ENCODE results near the gene RELN. TPM values are rescaled to one million over a fixed set of nuclear protein-coding genes. Genes with fewer than 3 reads are reported as not detected.
A peak's percentile ranks its signal among the peaks of the same experiment; 100 is the strongest.

The RELN gene
- total and polyA plus RNA-seq, 10 of the 15 experiments (the other 5 are each of a cell fraction or from before 2014, with no cell fraction given), result 0.11 to 0.21 TPM; not detected in 8

GRCh38 chr7:103613655-103614642 lies 375.5 kb downstream of the RELN start:
- DNase-seq (ENCODE audit: low read depth, low spot score), result no peak
- POLR2A ChIA-PET, result no interaction called here
- Histone ChIP-seq H2AFZ (ENCODE audit: control insufficient read depth, low read depth, low read length) (no peak overlapping the region), H3K27ac (ENCODE audit: control insufficient read depth, insufficient read depth) (no peak overlapping the region), H4K20me1 (ENCODE audit: control insufficient read depth, insufficient read depth) (no peaks in the 10 kb centered on the region), H3K27me3 (replicated peaks in 1 of 2; ENCODE audit: control insufficient read depth in 2 of 2, insufficient read depth in 2 of 2, low read length in 1 of 2) (no peaks in the 10 kb centered on the region; a peak in 1 of 4 replicates), H3K79me2 (ENCODE audit: control insufficient read depth, insufficient read depth, low read length) (no peaks in the 10 kb centered on the region), H3K4me2 (ENCODE audit: control insufficient read depth, insufficient read depth) (no peak overlapping the region), H3K9me3 (replicated peaks; ENCODE audit: control insufficient read depth, insufficient read depth, low read length) (no peaks in the 10 kb centered on the region), H3K4me3 (no peak overlapping the region), H3K4me1 (ENCODE audit: control insufficient read depth, insufficient read depth, low read length) (no peaks in the 10 kb centered on the region), H3K36me3 (ENCODE audit: control insufficient read depth in 2 of 2, insufficient read depth in 2 of 2, low read length in 1 of 2) (no peaks in the 10 kb centered on the region), H3K9ac (ENCODE audit: control insufficient read depth, insufficient read depth, low read length) (no peak overlapping the region)
- FAIRE-seq, result no peak
- intact Hi-C loops (cut with micrococcal nuclease; ENCODE audit: unreplicated experiment), result no loop called here
- BruUV-seq (replicated peaks), result no TSS peak
- WGBS (ENCODE audit: insufficient coverage, insufficient replicate concordance, low lambda C conversion rate, missing lambda C conversion rate), result 0% methylated on average over 3 of the region's 3 CpGs
- SMC1A ChIA-PET (ENCODE audit: uncharacterized antibody, unreplicated experiment), result interaction anchor here (0.6 kb wide), 1 partner anchor 20 kb away, joined by 3 read pairs; no protein-coding TSS in a partner anchor
- CTCF ChIA-PET, result interaction anchor here (1.6 kb wide), 1 partner anchor 40 kb away, joined by 5 read pairs; no protein-coding TSS in a partner anchor
- TF ChIP-seq CTCF (IDR thresholded peaks at IDR 0.05 in 2 of 3, conservative IDR thresholded peaks at IDR 0.05 in 1 of 3; ENCODE audit: control insufficient read depth in 2 of 3, extremely low read depth in 1 of 3, insufficient read depth in 1 of 3, low read depth in 3 of 3, low read length in 3 of 3), result 0 out of 6 replicates have a peak, but pooled peaks of 1 of the 3 experiments have one; percentile 5
- TF ChIP-seq CHD1 (IDR thresholded peaks at IDR 0.05; ENCODE audit: low read depth, low read length), result no peak
- RAD21 ChIA-PET (ENCODE audit: unreplicated experiment), result no interaction called here
- in situ Hi-C loops (cut with MboI), result no loop called here
- no peak for ATAC-seq

- ATAC-seq (no peak), DNase-seq (ENCODE audit: low read depth, low spot score) (no peak), FAIRE-seq (no peak)
- Histone ChIP-seq H3K4me2 (ENCODE audit: control insufficient read depth, insufficient read depth) (no peak overlapping the region), H3K36me3 (ENCODE audit: control insufficient read depth in 2 of 2, insufficient read depth in 2 of 2, low read length in 1 of 2) (no peaks in the 10 kb centered on the region), H3K27me3 (replicated peaks in 1 of 2; ENCODE audit: control insufficient read depth in 2 of 2, insufficient read depth in 2 of 2, low read length in 1 of 2) (no peaks in the 10 kb centered on the region), H2AFZ (ENCODE audit: control insufficient read depth, low read depth, low read length) (no peak overlapping the region), H3K4me1 (ENCODE audit: control insufficient read depth, insufficient read depth, low read length) (no peaks in the 10 kb centered on the region), H3K79me2 (ENCODE audit: control insufficient read depth, insufficient read depth, low read length) (no peaks in the 10 kb centered on the region), H3K27ac (ENCODE audit: control insufficient read depth, insufficient read depth) (no peak overlapping the region), H3K9ac (ENCODE audit: control insufficient read depth, insufficient read depth, low read length) (no peak overlapping the region), H3K9me3 (replicated peaks; ENCODE audit: control insufficient read depth, insufficient read depth, low read length) (no peaks in the 10 kb centered on the region), H3K4me3 (no peak overlapping the region), H4K20me1 (ENCODE audit: control insufficient read depth, insufficient read depth) (no peaks in the 10 kb centered on the region)
- TF ChIP-seq MAX (IDR thresholded peaks at IDR 0.05; ENCODE audit: low read depth, low read length) (no peak), RAD51 (IDR thresholded peaks at IDR 0.05) (peak; percentile 70; the same call in 1 of the 2 replicates), USF1 (IDR thresholded peaks at IDR 0.05; ENCODE audit: borderline replicate concordance, extremely low read length, insufficient read depth, low read depth, low read length) (no peak), STAT3 (IDR thresholded peaks at IDR 0.05; ENCODE audit: low read depth, low read length) (no peak)
- ChIA-PET CTCF (no interaction called here), POLR2A (no interaction called here), SMC1A (ENCODE audit: uncharacterized antibody, unreplicated experiment) (interaction anchor here (0.9 to 1.6 kb wide), 2 partner anchors 14 to 540 kb away, joined by 3 to 4 read pairs; no protein-coding TSS in a partner anchor), RAD21 (ENCODE audit: unreplicated experiment) (no interaction called here)
- 6% methylated on average over 3 of the region's 3 CpGs for WGBS (ENCODE audit: insufficient coverage, insufficient replicate concordance, low lambda C conversion rate, missing lambda C conversion rate)
- in situ Hi-C loops (cut with MboI) (no loop called here), intact Hi-C loops (cut with micrococcal nuclease; ENCODE audit: unreplicated experiment) (no loop called here)
- BruUV-seq (replicated peaks), result no TSS peak
These were observed 379.7 kb downstream of the RELN start for GRCh38 chr7:103609778-103610177.

All from GM12878 (cell line).